Panc1 (cell line): ENCODE results near the gene POU3F1. TPM values are rescaled to one million over a fixed set of nuclear protein-coding genes. Genes with fewer than 3 reads are reported as not detected.

Experiments used
- ATAC-seq: fragments of 200-7000 bp; cut with Tn5 transposase; 2 replicates; pipeline ENCODE4 v1.9.1; 2020; ENCODE audit warnings: mild to moderate bottlenecking, moderate library complexity
- BruUV-seq: library from RNA; stranded (reverse); fragments of 400-500 nt; replicated peaks from 2 replicates; lab custom pipeline; 2021; lab: Mats Ljungman, UMichigan
- CTCF ChIA-PET: fragments of 300-600 bp; sonication (Branson Sonifier 250); formaldehyde crosslinking; loops from one replicate; lab custom pipeline; 2022; ENCODE audit warnings: antibody characterized with exemption; lab: Charles Lee
- POLR2A ChIA-PET: fragments of 300-600 bp; sonication (Branson Sonifier 250); formaldehyde crosslinking; loops from one replicate; lab custom pipeline; 2022; ENCODE audit warnings: antibody characterized with exemption; lab: Charles Lee
- DNase-seq: peaks from one replicate; pipeline ENCODE4 v3.0.0-alpha.2; 2010; ENCODE audit warnings: low read depth, low spot score
- H3K27ac ChIP-seq: 2 replicates; pipeline ENCODE4 v1.5.1; 2011; ENCODE audit warnings: mild to moderate bottlenecking, low read length, inconsistent platforms
- H3K27me3 ChIP-seq: fragments of 200-500 bp; sonication (Bioruptor generic); 2 replicates; pipeline ENCODE4 v1.6.0; 2014; ENCODE audit warnings: low read length, inconsistent platforms; ENCODE audit not compliant: control insufficient read depth, insufficient read depth
- H3K36me3 ChIP-seq: fragments of 200-500 bp; sonication (Bioruptor generic); 2 replicates; pipeline ENCODE4 v1.5.1; 2014; ENCODE audit warnings: inconsistent platforms, mild to moderate bottlenecking, low read length, moderate library complexity; ENCODE audit not compliant: control insufficient read depth, insufficient read depth
- H3K4me1 ChIP-seq: 2 replicates; pipeline ENCODE4 v1.5.1; 2011; ENCODE audit warnings: inconsistent platforms, mild to moderate bottlenecking, low read length, moderate library complexity; ENCODE audit not compliant: control insufficient read depth, insufficient read depth
- H3K4me3 ChIP-seq, 2 experiments: 2 replicates each; pipeline ENCODE4 v1.5.1; 2011 to 2012; ENCODE audit warnings: low read depth in 2 of 2, low read length in 2 of 2, mild to moderate bottlenecking in 2 of 2, inconsistent platforms in 1 of 2, moderate library complexity in 1 of 2
- H3K9me3 ChIP-seq: fragments of 200-500 bp; sonication (Bioruptor generic); 2 replicates; pipeline ENCODE4 v1.5.1; 2014; ENCODE audit warnings: low read depth, mild to moderate bottlenecking, inconsistent platforms, low read length, moderate library complexity; ENCODE audit not compliant: control insufficient read depth, insufficient read depth
- POLR2AphosphoS5 ChIP-seq: IDR thresholded peaks from 2 replicates; pipeline ENCODE4 v1.6.1; 2012; ENCODE audit warnings: mild to moderate bottlenecking, low read depth, low read length, moderate library complexity
- SIN3A ChIP-seq: IDR thresholded peaks from 2 replicates; pipeline ENCODE4 v1.6.1; 2012; ENCODE audit warnings: low read depth, mild to moderate bottlenecking, low read length, moderate library complexity, borderline replicate concordance; ENCODE audit not compliant: insufficient read depth
- TCF7L2 ChIP-seq: IDR thresholded peaks from 2 replicates; pipeline ENCODE4 v1.6.1; 2011; ENCODE audit warnings: mild to moderate bottlenecking, low read depth, low read length, inconsistent platforms
- in situ Hi-C: cut with HindIII; loops from 2 replicates; pipeline ENCODE4 v1.10.0; 2016; ENCODE audit warnings: low sequenced_read_pairs, low pct_unique_long_range_greater_than_20kb
- intact Hi-C: fragments of 100-400 bp; cut with micrococcal nuclease; formaldehyde crosslinking; loops from one replicate; pipeline ENCODE4 v1.10.0; 2022; ENCODE audit not compliant: unreplicated experiment
- total RNA-seq: library from RNA; stranded (reverse); gene quantifications from one replicate; pipeline ENCODE4 v1.2.1, GENCODE V29; 2021; ENCODE audit not compliant: unreplicated experiment
- TF ChIP-seq, protein P1 (sequence below): fragments of 450-650 bp; IDR thresholded peaks from 2 replicates; pipeline ENCODE4 v1.5.1; 2017; ENCODE audit warnings: mild to moderate bottlenecking
- TF ChIP-seq, protein P2 (sequence below), 2 experiments: IDR thresholded peaks; 2 replicates each; pipeline ENCODE4 v1.6.1; 2011 to 2012; ENCODE audit warnings: low read depth in 2 of 2, control low read depth in 1 of 2, low read length in 1 of 2, mild to moderate bottlenecking in 1 of 2, moderate library complexity in 1 of 2; ENCODE audit not compliant: insufficient read depth in 1 of 2

Gene POU3F1
- total RNA-seq, 1 experiment from 2014 or later: 0.08 TPM

DNA sequence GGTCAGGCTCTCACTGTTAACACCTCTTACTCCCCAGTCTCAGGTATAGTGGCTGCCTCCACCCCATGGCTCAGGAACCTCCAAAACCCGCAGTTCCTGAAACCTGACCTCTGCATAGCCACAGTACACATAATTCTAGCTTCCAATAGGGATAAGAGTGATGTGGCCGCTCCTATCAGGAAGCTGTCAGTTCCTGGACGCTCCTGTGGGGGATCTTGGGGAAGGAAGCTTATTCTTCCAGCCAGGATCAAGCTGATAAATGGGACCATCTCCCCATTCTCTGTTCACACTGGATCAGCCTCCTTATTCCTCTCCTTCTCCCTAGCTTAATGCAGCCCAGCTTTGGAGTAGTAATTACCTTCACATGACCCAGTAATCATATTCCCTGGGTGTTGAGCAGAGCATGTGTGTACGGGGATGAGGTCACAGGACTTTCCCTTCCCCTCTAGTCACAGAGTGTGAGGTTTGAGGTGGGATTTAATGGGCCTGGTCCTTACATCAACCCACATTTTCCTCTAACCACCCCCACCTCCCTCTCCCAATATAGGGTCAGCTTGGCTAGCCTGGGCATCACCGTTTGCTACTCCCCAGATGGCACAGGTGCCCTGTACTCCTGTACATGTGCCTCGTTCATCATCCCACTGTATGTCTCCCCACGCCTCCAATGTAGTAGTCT lies 7.0 kb upstream of the POU3F1 start:
- no peaks in the 10 kb centered on the region for H3K36me3 ChIP-seq
- CTCF ChIA-PET: interaction anchor here (1.2 kb wide), 1 partner anchor 18 kb away, joined by 3 read pairs; no protein-coding TSS in a partner anchor
- POLR2A ChIA-PET: no interaction called here
- no peak overlapping the region for H3K27ac ChIP-seq
- in situ Hi-C loops (no loop called here), intact Hi-C loops (no loop called here)
- no peaks in the 10 kb centered on the region for H3K9me3 ChIP-seq
- DNase-seq (no peak), ATAC-seq (no peak)
- TF ChIP-seq, protein P1, sequence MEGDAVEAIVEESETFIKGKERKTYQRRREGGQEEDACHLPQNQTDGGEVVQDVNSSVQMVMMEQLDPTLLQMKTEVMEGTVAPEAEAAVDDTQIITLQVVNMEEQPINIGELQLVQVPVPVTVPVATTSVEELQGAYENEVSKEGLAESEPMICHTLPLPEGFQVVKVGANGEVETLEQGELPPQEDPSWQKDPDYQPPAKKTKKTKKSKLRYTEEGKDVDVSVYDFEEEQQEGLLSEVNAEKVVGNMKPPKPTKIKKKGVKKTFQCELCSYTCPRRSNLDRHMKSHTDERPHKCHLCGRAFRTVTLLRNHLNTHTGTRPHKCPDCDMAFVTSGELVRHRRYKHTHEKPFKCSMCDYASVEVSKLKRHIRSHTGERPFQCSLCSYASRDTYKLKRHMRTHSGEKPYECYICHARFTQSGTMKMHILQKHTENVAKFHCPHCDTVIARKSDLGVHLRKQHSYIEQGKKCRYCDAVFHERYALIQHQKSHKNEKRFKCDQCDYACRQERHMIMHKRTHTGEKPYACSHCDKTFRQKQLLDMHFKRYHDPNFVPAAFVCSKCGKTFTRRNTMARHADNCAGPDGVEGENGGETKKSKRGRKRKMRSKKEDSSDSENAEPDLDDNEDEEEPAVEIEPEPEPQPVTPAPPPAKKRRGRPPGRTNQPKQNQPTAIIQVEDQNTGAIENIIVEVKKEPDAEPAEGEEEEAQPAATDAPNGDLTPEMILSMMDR: no peak
- TF ChIP-seq POLR2AphosphoS5: no peak
- TF ChIP-seq, protein P2, sequence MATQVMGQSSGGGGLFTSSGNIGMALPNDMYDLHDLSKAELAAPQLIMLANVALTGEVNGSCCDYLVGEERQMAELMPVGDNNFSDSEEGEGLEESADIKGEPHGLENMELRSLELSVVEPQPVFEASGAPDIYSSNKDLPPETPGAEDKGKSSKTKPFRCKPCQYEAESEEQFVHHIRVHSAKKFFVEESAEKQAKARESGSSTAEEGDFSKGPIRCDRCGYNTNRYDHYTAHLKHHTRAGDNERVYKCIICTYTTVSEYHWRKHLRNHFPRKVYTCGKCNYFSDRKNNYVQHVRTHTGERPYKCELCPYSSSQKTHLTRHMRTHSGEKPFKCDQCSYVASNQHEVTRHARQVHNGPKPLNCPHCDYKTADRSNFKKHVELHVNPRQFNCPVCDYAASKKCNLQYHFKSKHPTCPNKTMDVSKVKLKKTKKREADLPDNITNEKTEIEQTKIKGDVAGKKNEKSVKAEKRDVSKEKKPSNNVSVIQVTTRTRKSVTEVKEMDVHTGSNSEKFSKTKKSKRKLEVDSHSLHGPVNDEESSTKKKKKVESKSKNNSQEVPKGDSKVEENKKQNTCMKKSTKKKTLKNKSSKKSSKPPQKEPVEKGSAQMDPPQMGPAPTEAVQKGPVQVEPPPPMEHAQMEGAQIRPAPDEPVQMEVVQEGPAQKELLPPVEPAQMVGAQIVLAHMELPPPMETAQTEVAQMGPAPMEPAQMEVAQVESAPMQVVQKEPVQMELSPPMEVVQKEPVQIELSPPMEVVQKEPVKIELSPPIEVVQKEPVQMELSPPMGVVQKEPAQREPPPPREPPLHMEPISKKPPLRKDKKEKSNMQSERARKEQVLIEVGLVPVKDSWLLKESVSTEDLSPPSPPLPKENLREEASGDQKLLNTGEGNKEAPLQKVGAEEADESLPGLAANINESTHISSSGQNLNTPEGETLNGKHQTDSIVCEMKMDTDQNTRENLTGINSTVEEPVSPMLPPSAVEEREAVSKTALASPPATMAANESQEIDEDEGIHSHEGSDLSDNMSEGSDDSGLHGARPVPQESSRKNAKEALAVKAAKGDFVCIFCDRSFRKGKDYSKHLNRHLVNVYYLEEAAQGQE (IDR thresholded peaks at IDR 0.05; ENCODE audit: insufficient read depth in 1 of 2, low read depth in 2 of 2, low read length in 1 of 2): no peak
- TF ChIP-seq SIN3A: no peak
- no peak for TF ChIP-seq TCF7L2
- H3K4me1 ChIP-seq: no peaks in the 10 kb centered on the region
- H3K4me3 ChIP-seq: no peak overlapping the region
- no TSS peak for BruUV-seq
- H3K27me3 ChIP-seq: no peaks in the 10 kb centered on the region

DNA sequence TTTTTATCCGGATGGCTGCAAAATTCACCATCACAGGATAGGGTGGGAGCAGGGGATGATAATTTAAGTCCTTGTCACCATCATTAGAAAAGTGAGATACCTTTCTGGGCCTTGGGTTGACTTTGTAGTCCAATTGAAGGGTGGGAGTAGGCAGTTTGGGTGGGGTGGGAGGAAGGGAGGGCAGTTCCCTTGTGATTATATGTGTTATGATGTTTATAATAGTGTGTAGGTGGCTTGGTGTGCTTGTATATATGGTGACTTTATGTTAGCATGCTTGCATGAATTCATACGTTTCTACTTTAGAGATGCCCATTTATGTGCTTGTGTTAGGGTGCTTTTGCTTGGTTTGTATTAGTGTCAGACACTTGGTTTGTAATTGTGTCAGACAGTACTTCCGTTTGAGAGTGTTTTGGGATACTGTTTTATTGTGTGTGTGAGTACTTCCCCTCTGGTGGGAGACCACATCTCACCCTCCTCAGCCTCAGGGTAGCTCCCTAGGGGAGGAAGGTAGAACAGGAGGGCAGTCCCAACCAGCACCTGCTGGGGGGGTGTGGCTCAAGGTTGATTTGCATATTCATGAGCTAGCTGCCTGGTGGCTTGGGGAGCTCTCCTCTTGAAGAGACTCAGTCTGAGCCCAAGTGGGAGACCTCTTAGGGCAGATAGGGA lies 6.3 kb upstream of the POU3F1 start:
- no peak overlapping the region for H3K27ac ChIP-seq
- no peaks in the 10 kb centered on the region for H3K36me3 ChIP-seq
- ChIA-PET CTCF (interaction anchor here (1.2 kb wide), 1 partner anchor 19 kb away, joined by 3 read pairs; no protein-coding TSS in a partner anchor), POLR2A (no interaction called here)
- in situ Hi-C loops (no loop called here), intact Hi-C loops (no loop called here)
- no peak overlapping the region for H3K4me3 ChIP-seq
- H3K4me1 ChIP-seq: no peaks in the 10 kb centered on the region
- ATAC-seq (no peak), DNase-seq (no peak)
- no peaks in the 10 kb centered on the region for H3K27me3 ChIP-seq
- no peaks in the 10 kb centered on the region for H3K9me3 ChIP-seq
- BruUV-seq: no TSS peak
- TF ChIP-seq SIN3A (no peak), POLR2AphosphoS5 (no peak), TCF7L2 (no peak)
- TF ChIP-seq, protein P2 (IDR thresholded peaks at IDR 0.05; ENCODE audit: insufficient read depth in 1 of 2, low read depth in 2 of 2, low read length in 1 of 2): no peak
- TF ChIP-seq, protein P1: no peak
